Fibroblast of lung (primary cell): Measurements from ENCODE around the gene SGCD.

Experiments used
- EZH2 ChIP-seq: IDR thresholded peaks from 2 replicates; pipeline ENCODE4 v1.5.1; 2012; ENCODE audit warnings: low read length, control low read depth, mild to moderate bottlenecking; ENCODE audit errors: missing control alignments
- TF ChIP-seq, protein P1 (sequence below), 2 donors: IDR thresholded peaks in 1 of 2; conservative IDR thresholded peaks in 1 of 2; 1 replicate in 1 of 2; 2 replicates in 1 of 2; pipeline ENCODE4 v1.5.1; 2011 to 2012; ENCODE audit warnings: low read length in 2 of 2, control low read depth in 1 of 2, inconsistent platforms in 1 of 2, low read depth in 1 of 2, mild to moderate bottlenecking in 1 of 2

DNA sequence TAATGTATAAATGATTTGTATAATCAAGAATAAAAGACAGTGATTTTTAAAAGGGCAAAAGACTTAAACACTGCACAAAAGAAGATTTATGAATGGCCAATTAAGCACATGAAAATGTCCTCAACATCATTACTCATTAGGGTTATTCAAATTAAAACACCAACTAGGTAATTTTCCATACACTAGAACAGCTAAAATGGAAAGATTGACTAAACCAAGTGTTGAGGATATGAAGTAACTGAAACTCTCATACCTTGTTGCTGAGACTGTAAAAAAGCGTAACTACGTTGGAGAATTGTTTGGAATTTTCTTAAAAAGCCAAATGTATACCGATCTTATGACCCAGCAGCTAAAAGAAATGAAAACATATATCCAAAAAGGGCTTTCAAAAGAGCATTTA lies 144.9 kb downstream of the SGCD start:
- TF ChIP-seq, protein P1, sequence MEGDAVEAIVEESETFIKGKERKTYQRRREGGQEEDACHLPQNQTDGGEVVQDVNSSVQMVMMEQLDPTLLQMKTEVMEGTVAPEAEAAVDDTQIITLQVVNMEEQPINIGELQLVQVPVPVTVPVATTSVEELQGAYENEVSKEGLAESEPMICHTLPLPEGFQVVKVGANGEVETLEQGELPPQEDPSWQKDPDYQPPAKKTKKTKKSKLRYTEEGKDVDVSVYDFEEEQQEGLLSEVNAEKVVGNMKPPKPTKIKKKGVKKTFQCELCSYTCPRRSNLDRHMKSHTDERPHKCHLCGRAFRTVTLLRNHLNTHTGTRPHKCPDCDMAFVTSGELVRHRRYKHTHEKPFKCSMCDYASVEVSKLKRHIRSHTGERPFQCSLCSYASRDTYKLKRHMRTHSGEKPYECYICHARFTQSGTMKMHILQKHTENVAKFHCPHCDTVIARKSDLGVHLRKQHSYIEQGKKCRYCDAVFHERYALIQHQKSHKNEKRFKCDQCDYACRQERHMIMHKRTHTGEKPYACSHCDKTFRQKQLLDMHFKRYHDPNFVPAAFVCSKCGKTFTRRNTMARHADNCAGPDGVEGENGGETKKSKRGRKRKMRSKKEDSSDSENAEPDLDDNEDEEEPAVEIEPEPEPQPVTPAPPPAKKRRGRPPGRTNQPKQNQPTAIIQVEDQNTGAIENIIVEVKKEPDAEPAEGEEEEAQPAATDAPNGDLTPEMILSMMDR (conservative IDR thresholded peaks at IDR 0.05 in 1 of 2, IDR thresholded peaks at IDR 0.05 in 1 of 2; ENCODE audit: low read depth in 1 of 2, low read length in 2 of 2): no peak
- TF ChIP-seq EZH2: no peak
